HepG2 (cell line): ENCODE results near the gene PDILT. TPM values are rescaled to one million over a fixed set of nuclear protein-coding genes. Genes with fewer than 3 reads are reported as not detected.

Experiments
- BCL3 ChIP-seq: sonication (generic); formaldehyde crosslinking; IDR thresholded peaks from 2 replicates; pipeline ENCODE4 v1.5.1; 2020; ENCODE audit warnings: mild to moderate bottlenecking, missing genetic modification reagents, moderate library complexity
- DPF2 ChIP-seq: sonication (generic); formaldehyde crosslinking; IDR thresholded peaks from 2 replicates; pipeline ENCODE4 v1.4.0; 2020; ENCODE audit warnings: mild to moderate bottlenecking, low read depth, missing genetic modification reagents, borderline replicate concordance
- GABPB1 ChIP-seq: IDR thresholded peaks from 2 replicates; pipeline ENCODE4 v1.6.1; 2016; ENCODE audit warnings: mild to moderate bottlenecking, missing genetic modification reagents, moderate library complexity, missing compliant biosample characterization
- GATA4 ChIP-seq: sonication (generic); IDR thresholded peaks from 2 replicates; pipeline ENCODE4 v1.6.1; 2016; ENCODE audit warnings: antibody characterized with exemption, low read depth, borderline replicate concordance
- HNRNPUL1 ChIP-seq: fragments of 200-400 bp; formaldehyde crosslinking; IDR thresholded peaks from 2 replicates; pipeline ENCODE4 v1.6.1; 2017; ENCODE audit warnings: low read depth, mild to moderate bottlenecking, low read length, moderate library complexity
- IKZF5 ChIP-seq: IDR thresholded peaks from 2 replicates; pipeline ENCODE4 v1.6.1; 2018; ENCODE audit warnings: missing genetic modification reagents, mild to moderate bottlenecking, missing compliant biosample characterization
- MIER2 ChIP-seq: IDR thresholded peaks from 2 replicates; pipeline ENCODE4 v1.6.1; 2016; ENCODE audit warnings: missing biosample characterization, missing genetic modification reagents
- PLRG1 ChIP-seq: fragments of 450-650 bp; conservative IDR thresholded peaks from 2 replicates; pipeline ENCODE4 v1.6.1; 2016
- SP140L ChIP-seq: sonication (generic); formaldehyde crosslinking; IDR thresholded peaks from 2 replicates; pipeline ENCODE4 v1.4.0; 2020; ENCODE audit warnings: missing genetic modification reagents, borderline replicate concordance
- SRSF1 ChIP-seq: fragments of 200-400 bp; formaldehyde crosslinking; optimal IDR thresholded peaks from 2 replicates; pipeline ENCODE3; 2017; ENCODE audit warnings: mild to moderate bottlenecking, low read depth, low read length, moderate library complexity
- TGIF2 ChIP-seq: IDR thresholded peaks from 2 replicates; pipeline ENCODE4 v1.6.1; 2016; ENCODE audit warnings: control low read depth, missing compliant biosample characterization
- ZBTB10 ChIP-seq: sonication (generic); formaldehyde crosslinking; IDR thresholded peaks from 2 replicates; pipeline ENCODE4 v1.4.0; 2020; ENCODE audit warnings: missing genetic modification reagents, borderline replicate concordance
- ZBTB3 ChIP-seq: sonication (generic); formaldehyde crosslinking; IDR thresholded peaks from 2 replicates; pipeline ENCODE4 v1.4.0; 2020; ENCODE audit warnings: low read depth, mild to moderate bottlenecking, moderate library complexity, missing genetic modification reagents, borderline replicate concordance
- ZFP62 ChIP-seq: sonication (generic); formaldehyde crosslinking; IDR thresholded peaks from 2 replicates; pipeline ENCODE4 v1.4.0; 2020; ENCODE audit warnings: missing genetic modification reagents
- ZFP90 ChIP-seq: sonication (generic); formaldehyde crosslinking; IDR thresholded peaks from 2 replicates; pipeline ENCODE4 v1.8.0; 2022; ENCODE audit warnings: missing genetic modification reagents, mild to moderate bottlenecking, inconsistent platforms, borderline replicate concordance
- ZNF121 ChIP-seq: sonication (generic); formaldehyde crosslinking; IDR thresholded peaks from 2 replicates; pipeline ENCODE4 v1.5.0; 2020; ENCODE audit warnings: mild to moderate bottlenecking, missing genetic modification reagents
- ZNF180 ChIP-seq: sonication (generic); formaldehyde crosslinking; IDR thresholded peaks from 2 replicates; pipeline ENCODE4 v1.4.0; 2020; ENCODE audit warnings: low read depth, missing genetic modification reagents, borderline replicate concordance
- ZNF331 ChIP-seq: sonication (generic); formaldehyde crosslinking; IDR thresholded peaks from 2 replicates; pipeline ENCODE4 v1.4.0; 2020; ENCODE audit warnings: missing genetic modification reagents
- ZNF530 ChIP-seq: sonication (generic); formaldehyde crosslinking; IDR thresholded peaks from 2 replicates; pipeline ENCODE4 v1.5.0; 2020; ENCODE audit warnings: low read depth, mild to moderate bottlenecking, missing genetic modification reagents
- ZNF605 ChIP-seq: sonication (generic); formaldehyde crosslinking; IDR thresholded peaks from 2 replicates; pipeline ENCODE4 v1.8.0; 2022; ENCODE audit warnings: mild to moderate bottlenecking, missing genetic modification reagents
- ZNF724P ChIP-seq: sonication (generic); formaldehyde crosslinking; IDR thresholded peaks from 2 replicates; pipeline ENCODE4 v1.8.0; 2022; ENCODE audit warnings: missing genetic modification reagents, borderline replicate concordance
- ZNF761 ChIP-seq: sonication (generic); formaldehyde crosslinking; conservative IDR thresholded peaks from 2 replicates; pipeline ENCODE4 v1.4.0; 2020; ENCODE audit warnings: mild to moderate bottlenecking, missing genetic modification reagents
- polyA plus RNA-seq, 8 experiments: library from polyadenylated mRNA; depleted of rRNA in 3 of 8; stranded (reverse) in 7 of 8; unstranded in 1 of 8; fragments of >200 nt; fragmentation: Illumina TruSeq in 4 of 8; extraction: Trizol in 4 of 8; gene quantifications; 2 replicates each; pipeline versions ENCODE4 v1.2.1 to v1.2.3, GENCODE V29; 2011 to 2016; ENCODE audit warnings: low read depth in 4 of 8, missing spikeins in 1 of 8, mixed read lengths in 1 of 8; ENCODE audit not compliant: insufficient read depth in 1 of 8
- total RNA-seq, 5 experiments: library from RNA; depleted of rRNA; stranded (reverse); fragments of >200 nt; fragmentation: Illumina TruSeq; extraction: Trizol; gene quantifications; 2 replicates each; pipeline ENCODE4 v1.2.3, GENCODE V29; 2016; ENCODE audit warnings: low read depth in 1 of 5
- TF ChIP-seq, protein P1 (sequence below): sonication (generic); formaldehyde crosslinking; IDR thresholded peaks from 2 replicates; pipeline ENCODE4 v1.4.0; 2020; ENCODE audit warnings: missing genetic modification reagents, borderline replicate concordance

PDILT gene
- total and polyA plus RNA-seq, 2 of the 13 experiments (the other 11 are each of a cell fraction or from before 2014, with no cell fraction given) = not detected

DNA sequence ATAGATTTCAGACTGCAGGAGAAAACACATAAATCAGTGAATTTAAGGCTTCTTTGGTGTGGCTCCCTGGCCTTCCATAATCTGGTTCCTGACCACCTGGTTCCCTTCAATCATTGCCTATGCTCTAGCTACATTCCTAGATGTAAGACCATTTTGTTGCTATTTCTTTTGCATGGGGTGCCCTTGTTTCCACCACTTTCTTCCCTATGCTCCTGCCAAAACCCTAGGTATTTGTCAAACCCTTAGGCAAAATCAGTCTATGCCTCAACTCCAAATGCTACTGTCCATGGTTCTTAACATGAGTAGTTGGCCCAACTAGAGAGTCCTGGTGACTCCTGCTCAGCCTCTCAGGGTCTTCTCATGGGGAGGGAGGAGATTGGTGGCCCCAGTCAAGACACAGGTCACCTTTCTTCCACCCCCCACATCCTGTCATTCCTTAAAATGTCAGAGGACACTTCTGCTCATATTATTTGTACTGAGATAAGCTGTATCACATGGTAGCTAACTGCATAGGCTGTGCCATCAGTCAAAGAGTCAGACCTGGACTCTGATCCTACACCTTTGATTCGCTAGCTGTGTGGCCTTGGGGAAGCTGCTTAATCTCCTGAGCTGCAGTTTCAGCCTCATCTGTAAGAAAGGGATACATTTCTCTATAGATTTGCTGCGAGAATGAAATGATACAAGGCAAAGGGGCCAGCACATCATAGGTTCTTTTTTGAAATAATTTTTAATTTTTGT lies 19.8 kb upstream of the PDILT start (continued):
- TF ChIP-seq, protein P1, sequence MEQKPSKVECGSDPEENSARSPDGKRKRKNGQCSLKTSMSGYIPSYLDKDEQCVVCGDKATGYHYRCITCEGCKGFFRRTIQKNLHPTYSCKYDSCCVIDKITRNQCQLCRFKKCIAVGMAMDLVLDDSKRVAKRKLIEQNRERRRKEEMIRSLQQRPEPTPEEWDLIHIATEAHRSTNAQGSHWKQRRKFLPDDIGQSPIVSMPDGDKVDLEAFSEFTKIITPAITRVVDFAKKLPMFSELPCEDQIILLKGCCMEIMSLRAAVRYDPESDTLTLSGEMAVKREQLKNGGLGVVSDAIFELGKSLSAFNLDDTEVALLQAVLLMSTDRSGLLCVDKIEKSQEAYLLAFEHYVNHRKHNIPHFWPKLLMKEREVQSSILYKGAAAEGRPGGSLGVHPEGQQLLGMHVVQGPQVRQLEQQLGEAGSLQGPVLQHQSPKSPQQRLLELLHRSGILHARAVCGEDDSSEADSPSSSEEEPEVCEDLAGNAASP (CRISPR knock-in tag) = peak; percentile 73
- no peak for TF ChIP-seq SRSF1
- peak; percentile 68; the same call in 1 of the 2 replicates for TF ChIP-seq BCL3
- peak; percentile 92 for TF ChIP-seq SP140L (CRISPR knock-in tag)
- peak; percentile 64; the same call in 1 of the 2 replicates for TF ChIP-seq DPF2 (CRISPR knock-in tag)
- peak; percentile 81 for TF ChIP-seq ZNF605 (CRISPR knock-in tag)
- TF ChIP-seq HNRNPUL1 = no peak
- TF ChIP-seq ZFP62 (CRISPR knock-in tag) = no peak
- peak; percentile 16; the same call in 1 of the 2 replicates for TF ChIP-seq GABPB1 (CRISPR knock-in tag)
- peak; percentile 98 for TF ChIP-seq MIER2 (CRISPR knock-in tag)
- no peak for TF ChIP-seq ZBTB3 (CRISPR knock-in tag)
- no peak for TF ChIP-seq ZNF530 (CRISPR knock-in tag)
- TF ChIP-seq ZBTB10 (CRISPR knock-in tag) = no peak; the same call in 1 of the 2 replicates
- no peak for TF ChIP-seq ZNF724P (CRISPR knock-in tag)
- TF ChIP-seq ZNF761 (CRISPR knock-in tag) = 0 out of 2 replicates have a peak, but pooled peaks have one; percentile 58
- TF ChIP-seq ZNF331 = peak; percentile 80; the same call in 1 of the 2 replicates
- peak; percentile 76 for TF ChIP-seq IKZF5 (CRISPR knock-in tag)
- TF ChIP-seq ZNF121 (CRISPR knock-in tag) = no peak; the same call in 1 of the 2 replicates
- no peak for TF ChIP-seq PLRG1
- TF ChIP-seq TGIF2 = peak; percentile 63; the same call in 1 of the 2 replicates
- TF ChIP-seq ZFP90 = 0 out of 2 replicates have a peak, but pooled peaks have one; percentile 23
- peak; percentile 82; the same call in 1 of the 2 replicates for TF ChIP-seq GATA4
- TF ChIP-seq ZNF180 (CRISPR knock-in tag) = no peak
